Measurements from ENCODE around the gene MYO16.

- TF ChIP-seq POLR2A (IDR thresholded peaks at IDR 0.05; ENCODE audit: low read depth, low read length) (no peak), POLR2AphosphoS5 (IDR thresholded peaks at IDR 0.05; ENCODE audit: low read depth, low read length) (no peak), TAF1 (IDR thresholded peaks at IDR 0.05; ENCODE audit: low read depth, low read length) (no peak), SPI1 (IDR thresholded peaks at IDR 0.05; ENCODE audit: low read depth, low read length) (no peak), POU2F2 (IDR thresholded peaks at IDR 0.05; ENCODE audit: low read depth, low read length) (no peak)
These were observed 476.5 kb downstream of the MYO16 start for GRCh38 chr13:109105899-109106298.

Data from GM12891 (cell line).